Activated T-helper 2 cell treated with anti-CD3 and anti-CD28 coated beads, Interferon-gamma antibody, Interleukin-2, Interleukin-4, amounts not matched to agents 10 μg/mL and 5 μg/mL and 100 μg/mL, durations not matched to agents 14 hours and 24 hours and 36 hours (primary cell): ENCODE measurements around the gene EEPD1. TPM values are rescaled to one million over a fixed set of nuclear protein-coding genes. Genes with fewer than 3 reads are reported as not detected.
A peak's percentile ranks its signal among the peaks of the same experiment; 100 is the strongest.
"Not testable (repeated sequence)": the region's sequence is repeated elsewhere in the genome, so short reads cannot be mapped to it uniquely, and the experiment has no call there.

ENCODE experiments used
- DNase-seq: peaks from one replicate; pipeline ENCODE4 v3.0.0; 2021; ENCODE audit warnings: low spot score
- H3K27ac Mint-ChIP-seq: one replicate; pipeline ENCODE4 v1.8.0; 2021; ENCODE audit warnings: mixed read lengths
- H3K27me3 Mint-ChIP-seq: one replicate; pipeline ENCODE4 v1.8.0; 2021; ENCODE audit warnings: low read depth, mixed read lengths
- H3K36me3 Mint-ChIP-seq: one replicate; pipeline ENCODE4 v1.8.0; 2021; ENCODE audit warnings: low read depth, mixed read lengths
- H3K4me1 Mint-ChIP-seq: one replicate; pipeline ENCODE4 v1.8.0; 2021; ENCODE audit warnings: low read depth, mixed read lengths
- H3K4me3 Mint-ChIP-seq: one replicate; pipeline ENCODE4 v1.8.0; 2021; ENCODE audit warnings: low read depth, mild to moderate bottlenecking, moderate library complexity, mixed read lengths
- H3K9me3 Mint-ChIP-seq: one replicate; pipeline ENCODE4 v1.8.0; 2021; ENCODE audit warnings: mixed read lengths
- intact Hi-C: fragments of 100-400 bp; cut with micrococcal nuclease; formaldehyde crosslinking; loops from one replicate; pipeline ENCODE4 v1.15.1; 2023
- total RNA-seq: library from RNA; stranded (reverse); gene quantifications from 2 replicates; pipeline ENCODE4 v1.2.3, GENCODE V29; 2022

The EEPD1 gene
- total RNA-seq = 0.57 and 0.67 TPM in 2 replicates

DNA sequence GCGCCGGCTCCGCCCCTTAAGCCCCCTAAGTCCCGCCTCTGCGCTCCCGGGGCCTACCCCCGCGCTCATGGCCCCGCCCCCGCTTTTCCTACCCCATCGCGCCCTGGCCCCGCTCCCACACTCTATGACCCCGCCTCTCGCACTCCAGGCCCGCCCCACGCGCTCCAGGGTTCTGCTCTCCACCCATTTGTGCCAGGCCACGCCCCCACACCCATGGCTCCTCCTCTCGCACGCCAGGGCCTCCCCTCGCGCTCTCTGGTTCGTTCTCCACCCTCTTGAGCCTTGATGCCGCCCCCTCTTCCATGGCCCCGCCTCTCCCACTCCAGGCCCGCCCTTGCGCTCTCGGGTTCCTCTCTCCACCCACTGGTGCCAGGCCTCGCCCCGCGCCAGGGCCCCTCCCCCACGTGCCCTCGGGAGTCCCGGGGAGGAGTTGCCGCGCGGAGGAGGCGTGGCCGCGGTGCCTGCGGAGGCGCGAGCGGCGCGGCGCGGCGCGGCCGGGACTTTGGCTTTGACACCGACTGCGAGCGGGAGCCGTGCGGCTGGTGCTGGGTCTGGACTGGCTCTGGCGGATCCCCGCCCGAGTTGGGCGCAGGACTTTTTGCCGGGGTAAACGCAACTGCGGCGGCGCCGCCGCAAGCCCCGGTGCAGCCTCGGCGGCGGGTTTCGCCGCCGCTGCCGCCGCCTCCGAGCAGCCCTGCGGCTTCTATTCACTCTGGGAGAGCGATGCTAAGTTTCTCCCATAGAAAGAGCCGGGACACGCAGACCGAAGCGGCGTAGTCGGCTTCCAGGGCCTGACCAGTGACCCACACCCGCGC lies at the start of gene EEPD1:
Gene EEPD1 (plus strand): TSS at position 499 of the 815 bp plus-strand sequence. CDS start 1,071 bp downstream, outside the sequence.
- no peaks in the 10 kb centered on the region for H3K9me3 Mint-ChIP-seq
- peak within 1 kb of the TSS; percentile 36 for H3K27ac Mint-ChIP-seq
- peaks cover 9% of the 10 kb centered on the region for H3K4me1 Mint-ChIP-seq
- DNase-seq = peak; percentile 99
- H3K36me3 Mint-ChIP-seq = no peaks in the 10 kb centered on the region
- peak within 1 kb of the TSS; percentile 70 for H3K4me3 Mint-ChIP-seq
- H3K27me3 Mint-ChIP-seq = peaks cover 27% of the 10 kb centered on the region
- intact Hi-C loops = loop anchor here (2.0 to 5.0 kb wide), 4 partner anchors 36 to 1116 kb away; partner anchors contain the start of gene DPY19L1

DNA sequence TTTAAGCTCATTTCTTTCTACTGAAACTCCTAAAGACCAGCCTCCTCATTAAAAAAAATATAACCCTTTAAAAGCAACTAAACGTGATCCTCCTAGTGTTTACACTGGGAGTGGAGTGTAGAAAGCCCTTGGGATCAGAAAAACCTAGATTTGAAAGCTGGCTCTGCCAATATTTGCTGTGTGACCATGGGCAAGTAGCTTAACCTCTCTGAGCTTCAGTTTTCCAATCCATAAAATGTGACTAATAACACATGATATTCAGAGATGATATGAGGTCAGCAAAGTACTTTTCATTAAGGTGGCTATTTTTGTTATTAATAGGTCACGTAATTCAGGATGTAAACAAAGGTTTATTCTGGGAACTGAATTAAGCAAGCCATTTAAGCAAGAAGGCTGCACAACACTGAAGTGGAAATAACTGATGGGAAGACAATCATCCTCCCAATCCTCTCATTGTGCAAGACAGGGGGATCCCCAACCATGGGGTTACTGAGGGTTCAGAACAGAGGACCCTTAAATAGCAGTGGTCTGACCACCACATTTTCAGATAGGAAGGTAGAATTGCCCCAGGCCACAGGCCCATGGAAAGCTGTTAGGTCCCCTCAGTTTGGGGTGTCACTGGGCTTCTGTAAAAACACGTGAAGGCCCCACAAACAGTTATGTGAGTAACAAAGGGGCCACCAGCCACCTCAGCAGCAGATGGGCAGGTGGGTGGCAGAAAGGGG lies 49.1 kb upstream of the EEPD1 start:
- no peak overlapping the region for H3K4me3 Mint-ChIP-seq
- intact Hi-C loops = no loop called here
- H3K27ac Mint-ChIP-seq = no peak overlapping the region
- DNase-seq = no peak
- peaks cover 20% of the 10 kb centered on the region for H3K27me3 Mint-ChIP-seq
- no peaks in the 10 kb centered on the region for H3K4me1 Mint-ChIP-seq
- no peaks in the 10 kb centered on the region for H3K36me3 Mint-ChIP-seq
- H3K9me3 Mint-ChIP-seq = peaks cover 7% of the 10 kb centered on the region

DNA sequence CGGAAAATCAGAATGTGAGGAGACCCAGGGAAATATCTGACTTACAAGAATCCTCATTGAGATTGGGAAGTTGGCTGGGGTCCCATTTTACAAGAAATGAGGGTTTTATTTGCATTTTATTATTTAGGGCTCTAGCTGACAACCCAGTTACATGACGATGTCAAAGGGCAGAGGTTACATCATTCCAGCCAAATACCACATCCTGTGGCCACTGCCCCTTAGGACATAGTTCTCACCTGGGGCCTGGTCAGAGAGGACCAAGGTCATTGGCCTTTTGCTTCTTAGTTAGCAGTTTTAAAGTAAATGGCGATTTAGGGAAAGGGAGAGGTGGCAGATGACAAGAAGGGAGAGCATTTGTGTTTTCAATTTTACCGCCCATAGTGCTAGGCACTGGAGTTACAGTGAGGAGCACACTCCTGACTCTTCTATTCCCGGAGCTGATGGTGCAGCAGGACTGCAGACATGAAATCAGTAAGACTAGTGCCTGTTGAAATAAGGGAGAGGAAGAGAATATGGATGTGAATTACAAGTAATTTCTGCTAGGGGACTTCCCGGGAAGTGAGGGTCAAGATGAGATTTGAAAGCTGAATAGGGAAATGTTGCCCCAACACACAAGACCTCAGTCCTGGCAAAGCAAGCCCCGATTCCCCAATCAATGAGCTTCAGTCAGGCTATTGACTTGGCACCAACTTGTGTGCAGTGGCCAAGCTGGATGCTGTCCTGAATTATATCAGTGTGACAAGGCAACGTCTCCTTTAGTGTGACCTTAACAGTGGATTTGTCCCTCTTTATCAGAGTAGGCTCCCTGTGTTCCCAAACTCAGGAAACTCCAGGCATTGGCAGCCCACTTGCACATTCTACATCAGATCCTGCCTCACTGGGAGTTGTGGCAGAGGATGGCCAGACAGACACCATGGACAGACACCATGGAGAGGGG lies 45.8 kb upstream of the EEPD1 start:
- H3K4me1 Mint-ChIP-seq, H3K4me3 Mint-ChIP-seq, DNase-seq, H3K9me3 Mint-ChIP-seq, H3K27ac Mint-ChIP-seq, intact Hi-C loops, H3K36me3 Mint-ChIP-seq: not testable (repeated sequence)
- H3K27me3 Mint-ChIP-seq = peaks cover 12% of the 10 kb centered on the region

- H3K27me3 Mint-ChIP-seq = peaks cover 14% of the 10 kb centered on the region
- no peaks in the 10 kb centered on the region for H3K4me1 Mint-ChIP-seq
- intact Hi-C loops = no loop called here
- DNase-seq = no peak
- H3K9me3 Mint-ChIP-seq = no peaks in the 10 kb centered on the region
- no peak overlapping the region for H3K27ac Mint-ChIP-seq
- H3K36me3 Mint-ChIP-seq = no peaks in the 10 kb centered on the region
- H3K4me3 Mint-ChIP-seq = no peak overlapping the region
Measured at GRCh38 chr7:36107926-36108631, 45.0 kb upstream of the EEPD1 start.

DNA sequence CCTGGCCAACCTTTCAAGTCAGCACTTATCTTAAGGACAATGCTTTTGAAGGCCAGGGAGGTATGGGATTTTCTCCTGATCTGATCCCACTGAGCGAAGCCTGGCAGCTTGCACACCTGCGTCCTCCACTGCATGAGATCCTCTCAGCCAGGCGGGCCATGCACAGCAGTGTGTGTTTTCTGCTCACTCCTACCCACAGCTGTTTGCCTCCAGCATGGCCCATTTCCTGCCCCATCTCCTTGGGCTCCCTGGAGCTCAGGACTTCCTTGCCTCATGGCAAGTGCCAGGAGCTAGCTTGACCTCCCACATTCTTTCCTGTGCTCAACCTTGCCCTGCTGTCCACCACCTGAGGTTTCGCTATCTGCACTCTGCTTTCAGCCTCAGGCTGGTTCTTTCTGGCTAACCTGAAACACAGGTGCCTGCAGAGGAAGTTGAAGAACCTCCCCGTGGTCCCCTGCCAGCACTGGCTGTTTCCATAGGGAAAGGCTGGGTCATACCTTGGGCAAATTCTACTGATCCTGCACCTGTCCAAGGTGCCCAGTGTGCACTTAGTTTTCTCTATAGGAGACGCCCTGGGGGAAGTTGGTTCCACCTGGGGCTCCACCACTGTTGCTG lies 43.9 kb upstream of the EEPD1 start:
- Mint-ChIP-seq H3K4me3 (no peak overlapping the region), H3K27ac (no peak overlapping the region), H3K27me3 (peaks cover 16% of the 10 kb centered on the region), H3K9me3 (no peaks in the 10 kb centered on the region), H3K4me1 (no peaks in the 10 kb centered on the region), H3K36me3 (no peaks in the 10 kb centered on the region)
- intact Hi-C loops = no loop called here
- DNase-seq = no peak

DNA sequence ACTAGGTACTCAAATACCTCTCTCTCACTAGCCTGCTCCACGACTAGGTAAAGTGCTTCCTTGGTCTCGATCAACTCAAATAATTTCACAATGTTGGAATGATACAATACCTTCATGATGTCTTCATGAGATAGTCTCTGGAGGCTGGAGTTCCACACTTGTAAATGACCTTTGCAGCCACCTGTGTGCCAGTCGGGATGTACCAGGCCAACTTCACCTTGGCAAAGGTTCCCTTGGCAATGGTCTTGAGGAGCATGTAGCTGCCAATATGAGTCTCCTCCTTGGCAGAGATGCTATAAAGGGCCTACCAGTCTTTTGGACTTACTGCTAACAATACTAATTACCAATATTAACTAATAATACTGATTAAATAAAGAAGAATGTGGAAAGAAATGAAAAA lies 42.5 kb upstream of the EEPD1 start:
- Mint-ChIP-seq H3K27me3 (peaks cover 15% of the 10 kb centered on the region), H3K4me3 (no peak overlapping the region), H3K36me3 (no peaks in the 10 kb centered on the region), H3K4me1 (peaks cover 10% of the 10 kb centered on the region), H3K27ac (no peak overlapping the region), H3K9me3 (no peaks in the 10 kb centered on the region)
- intact Hi-C loops = loop anchor here (10.0 kb wide), 3 partner anchors 106 to 386 kb away; partner anchors contain the start of gene SEPTIN7
- DNase-seq = no peak

GRCh38 chr7:36112969-36113368 lies 40.1 kb upstream of the EEPD1 start:
- no peak overlapping the region for H3K27ac Mint-ChIP-seq
- H3K9me3 Mint-ChIP-seq = no peaks in the 10 kb centered on the region
- H3K36me3 Mint-ChIP-seq = no peaks in the 10 kb centered on the region
- H3K27me3 Mint-ChIP-seq = peaks cover 17% of the 10 kb centered on the region
- intact Hi-C loops = loop anchor here (10.0 kb wide), 3 partner anchors 108 to 388 kb away; partner anchors contain the start of gene SEPTIN7
- H3K4me3 Mint-ChIP-seq = no peak overlapping the region
- DNase-seq = no peak
- H3K4me1 Mint-ChIP-seq = peaks cover 27% of the 10 kb centered on the region

DNA sequence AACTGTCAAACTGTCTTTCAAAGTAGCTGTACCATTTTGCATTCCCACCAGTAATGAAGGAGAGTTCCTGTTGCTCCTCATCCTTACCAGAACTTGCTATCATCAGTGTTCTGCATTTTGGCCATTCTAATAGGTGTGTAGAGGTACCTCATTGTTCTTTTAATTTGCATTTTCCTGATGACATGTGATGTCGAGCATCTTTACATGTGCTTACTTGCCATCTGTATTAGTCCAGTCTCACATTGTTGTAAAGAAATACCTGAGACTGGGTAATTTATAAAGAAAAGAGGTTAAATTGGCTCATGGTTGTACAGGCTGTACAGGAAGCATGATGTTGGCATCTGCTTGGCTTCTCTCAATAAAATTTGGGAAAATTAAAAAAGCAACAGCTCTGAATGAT lies 38.7 kb upstream of the EEPD1 start:
- intact Hi-C loops = loop anchor here (10.0 kb wide), 3 partner anchors 110 to 390 kb away; partner anchors contain the start of gene SEPTIN7
- no peak overlapping the region for H3K4me3 Mint-ChIP-seq
- H3K9me3 Mint-ChIP-seq = no peaks in the 10 kb centered on the region
- H3K36me3 Mint-ChIP-seq = no peaks in the 10 kb centered on the region
- H3K4me1 Mint-ChIP-seq = peaks cover 27% of the 10 kb centered on the region
- H3K27ac Mint-ChIP-seq = no peak overlapping the region
- DNase-seq = no peak
- H3K27me3 Mint-ChIP-seq = peaks cover 21% of the 10 kb centered on the region

DNA sequence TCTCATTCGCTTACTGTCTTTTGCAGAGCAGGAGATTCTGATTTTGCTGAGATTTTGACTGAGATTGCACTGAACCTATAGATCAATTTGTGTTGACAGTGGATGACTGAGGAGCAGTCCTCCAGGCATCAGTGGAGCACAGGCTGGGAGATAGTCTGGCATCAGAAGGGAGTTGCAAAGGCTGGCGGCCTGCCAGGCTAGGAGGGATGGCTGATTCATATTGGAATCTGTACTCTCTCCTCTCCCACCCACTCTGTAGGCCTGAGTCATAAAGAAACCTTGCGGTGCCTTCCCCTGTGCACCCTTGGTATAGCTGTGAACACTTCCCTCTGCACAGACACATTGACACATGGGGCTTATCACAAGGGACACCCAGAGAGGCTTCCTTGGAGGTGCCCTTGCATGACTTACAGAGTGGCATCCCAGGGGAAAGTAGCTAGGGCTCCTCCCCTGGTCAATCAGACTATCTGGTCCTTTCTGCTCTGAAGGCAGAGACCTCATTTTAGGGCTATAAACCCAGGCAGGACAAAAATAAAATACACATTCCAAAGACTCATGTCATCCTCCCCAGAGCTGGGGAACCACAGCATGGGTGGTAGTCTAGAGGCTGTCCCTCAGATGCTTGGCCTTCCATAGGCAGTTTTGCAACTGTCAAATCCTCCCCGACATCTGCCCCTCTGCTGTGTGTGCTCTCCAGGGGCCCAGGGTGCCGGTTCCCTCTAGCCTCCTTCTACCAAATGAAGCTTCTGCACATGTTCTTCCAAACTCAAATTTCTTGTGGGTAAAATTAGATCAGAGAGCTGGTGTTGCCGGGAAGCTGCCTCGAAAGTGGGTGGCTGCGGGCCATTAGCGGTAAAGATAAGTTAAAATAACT lies 37.4 kb upstream of the EEPD1 start:
- no peaks in the 10 kb centered on the region for H3K36me3 Mint-ChIP-seq
- no peaks in the 10 kb centered on the region for H3K9me3 Mint-ChIP-seq
- peaks cover 27% of the 10 kb centered on the region for H3K4me1 Mint-ChIP-seq
- no peak overlapping the region for H3K4me3 Mint-ChIP-seq
- peak; percentile 61 for DNase-seq
- peaks cover 21% of the 10 kb centered on the region for H3K27me3 Mint-ChIP-seq
- intact Hi-C loops = loop anchor here (1.0 to 10.0 kb wide), 5 partner anchors 37 to 391 kb away; partner anchors contain the start of genes EEPD1 and SEPTIN7
- peak overlapping the region; percentile 47 for H3K27ac Mint-ChIP-seq

GRCh38 chr7:36116347-36117202 lies 36.5 kb upstream of the EEPD1 start:
- Mint-ChIP-seq H3K9me3 (no peaks in the 10 kb centered on the region), H3K4me3 (peak overlapping the region; percentile 13), H3K4me1 (peaks cover 27% of the 10 kb centered on the region), H3K36me3 (no peaks in the 10 kb centered on the region), H3K27me3 (peaks cover 23% of the 10 kb centered on the region), H3K27ac (no peak overlapping the region)
- DNase-seq = no peak
- intact Hi-C loops = loop anchor here (5.0 to 10.0 kb wide), 4 partner anchors 36 to 392 kb away; partner anchors contain the start of genes EEPD1 and SEPTIN7
